Activated naive CD4-positive, alpha-beta T cell treated with anti-CD3 and anti-CD28 coated beads, Interleukin-2, amount 10 ng/mL, durations not matched to agents 7 days and 5 days (primary cell): ENCODE results near the gene RBM19.

ENCODE experiments used
- CTCF ChIA-PET: fragments of 350-600 bp; sonication (Branson Sonifier 250); formaldehyde crosslinking; loops from one replicate; lab custom pipeline; 2021; ENCODE audit warnings: antibody characterized with exemption; lab: Charles Lee
- DNase-seq: peaks from one replicate; pipeline ENCODE4 v3.0.0-alpha.2; 2020
- H3K27ac Mint-ChIP-seq: one replicate; pipeline ENCODE4 v1.8.0; 2021; ENCODE audit warnings: mild to moderate bottlenecking, moderate library complexity, mixed read lengths
- H3K27me3 Mint-ChIP-seq: one replicate; pipeline ENCODE4 v1.8.0; 2021; ENCODE audit warnings: mild to moderate bottlenecking, mixed read lengths
- H3K36me3 Mint-ChIP-seq: one replicate; pipeline ENCODE4 v1.8.0; 2021; ENCODE audit warnings: mixed read lengths
- H3K4me1 Mint-ChIP-seq: one replicate; pipeline ENCODE4 v1.8.0; 2021; ENCODE audit warnings: mixed read lengths
- H3K4me3 Mint-ChIP-seq: one replicate; pipeline ENCODE4 v1.8.0; 2021; ENCODE audit warnings: mild to moderate bottlenecking, moderate library complexity, mixed read lengths
- H3K9me3 Mint-ChIP-seq: one replicate; pipeline ENCODE4 v1.8.0; 2021; ENCODE audit warnings: mixed read lengths

The RBM19 gene

GRCh38 chr12:113918306-113918705, 47.8 kb downstream of the RBM19 start:
- CTCF ChIA-PET: no interaction called here

GRCh38 chr12:113917393-113917792, 48.7 kb downstream of the RBM19 start:
- Mint-ChIP-seq H3K4me1 (no peaks in the 10 kb centered on the region), H3K9me3 (no peaks in the 10 kb centered on the region), H3K36me3 (peaks cover 9% of the 10 kb centered on the region), H3K27ac (no peak overlapping the region), H3K27me3 (no peaks in the 10 kb centered on the region), H3K4me3 (no peak overlapping the region)
- CTCF ChIA-PET: no interaction called here
- DNase-seq: no peak

More at GRCh38 chr12:113918306-113918705, 47.8 kb downstream of the RBM19 start:
- H3K4me3 Mint-ChIP-seq: no peak overlapping the region
- DNase-seq: no peak
- no peak overlapping the region for H3K27ac Mint-ChIP-seq
- H3K9me3 Mint-ChIP-seq: no peaks in the 10 kb centered on the region
- no peaks in the 10 kb centered on the region for H3K4me1 Mint-ChIP-seq
- H3K36me3 Mint-ChIP-seq: peaks cover 12% of the 10 kb centered on the region
- H3K27me3 Mint-ChIP-seq: no peaks in the 10 kb centered on the region

GRCh38 chr12:113914806-113915205, 51.3 kb downstream of the RBM19 start:
- Mint-ChIP-seq H3K9me3 (no peaks in the 10 kb centered on the region), H3K36me3 (peaks cover 3% of the 10 kb centered on the region), H3K27ac (no peak overlapping the region), H3K4me1 (no peaks in the 10 kb centered on the region), H3K27me3 (no peaks in the 10 kb centered on the region), H3K4me3 (no peak overlapping the region)
- DNase-seq: no peak
- CTCF ChIA-PET: interaction anchor here (0.8 kb wide), 1 partner anchor 371 kb away, joined by 3 read pairs; no protein-coding TSS in a partner anchor

- H3K4me1 Mint-ChIP-seq: no peaks in the 10 kb centered on the region
- no peaks in the 10 kb centered on the region for H3K9me3 Mint-ChIP-seq
- H3K27ac Mint-ChIP-seq: no peak overlapping the region
- H3K4me3 Mint-ChIP-seq: no peak overlapping the region
- H3K36me3 Mint-ChIP-seq: peaks cover 3% of the 10 kb centered on the region
- DNase-seq: no peak
- CTCF ChIA-PET: no interaction called here
- H3K27me3 Mint-ChIP-seq: no peaks in the 10 kb centered on the region
Observed at GRCh38 chr12:113914176-113914575, 51.9 kb downstream of the RBM19 start.

- Mint-ChIP-seq H3K4me3 (no peak overlapping the region), H3K27me3 (no peaks in the 10 kb centered on the region), H3K27ac (no peak overlapping the region), H3K36me3 (peaks cover 6% of the 10 kb centered on the region), H3K9me3 (no peaks in the 10 kb centered on the region), H3K4me1 (no peaks in the 10 kb centered on the region)
- DNase-seq: peak; percentile 66
- CTCF ChIA-PET: interaction anchor here (0.6 to 1.2 kb wide), 2 partner anchors 11 to 451 kb away, joined by 3 to 5 read pairs; no protein-coding TSS in a partner anchor
Observed at GRCh38 chr12:113912760-113913329, 53.3 kb downstream of the RBM19 start.

- Mint-ChIP-seq H3K27ac (no peak overlapping the region), H3K4me1 (no peaks in the 10 kb centered on the region), H3K27me3 (no peaks in the 10 kb centered on the region), H3K9me3 (no peaks in the 10 kb centered on the region), H3K4me3 (no peak overlapping the region), H3K36me3 (peaks cover 6% of the 10 kb centered on the region)
- no peak for DNase-seq
- CTCF ChIA-PET: interaction anchor here (1.2 kb wide), 1 partner anchor 451 kb away, joined by 5 read pairs; no protein-coding TSS in a partner anchor
Observed at GRCh38 chr12:113911971-113912759, 54.0 kb downstream of the RBM19 start.

GRCh38 chr12:113910751-113911272, 55.3 kb downstream of the RBM19 start:
- H3K4me1 Mint-ChIP-seq: no peaks in the 10 kb centered on the region
- no peaks in the 10 kb centered on the region for H3K27me3 Mint-ChIP-seq
- peaks cover 6% of the 10 kb centered on the region for H3K36me3 Mint-ChIP-seq
- no peaks in the 10 kb centered on the region for H3K9me3 Mint-ChIP-seq
- no peak for DNase-seq
- H3K4me3 Mint-ChIP-seq: no peak overlapping the region
- CTCF ChIA-PET: no interaction called here
- no peak overlapping the region for H3K27ac Mint-ChIP-seq

- H3K36me3 Mint-ChIP-seq: peaks cover 10% of the 10 kb centered on the region
Observed at GRCh38 chr12:113909776-113910420, 56.2 kb downstream of the RBM19 start.

GRCh38 chr12:113908584-113909100, 57.5 kb downstream of the RBM19 start:
- CTCF ChIA-PET: no interaction called here
- Mint-ChIP-seq H3K36me3 (peaks cover 11% of the 10 kb centered on the region), H3K27me3 (no peaks in the 10 kb centered on the region)

More at GRCh38 chr12:113909776-113910420, 56.2 kb downstream of the RBM19 start:
- H3K4me1 Mint-ChIP-seq: no peaks in the 10 kb centered on the region
- CTCF ChIA-PET: no interaction called here
- H3K27me3 Mint-ChIP-seq: no peaks in the 10 kb centered on the region
- DNase-seq: no peak
- no peak overlapping the region for H3K4me3 Mint-ChIP-seq
- no peak overlapping the region for H3K27ac Mint-ChIP-seq
- H3K9me3 Mint-ChIP-seq: no peaks in the 10 kb centered on the region

GRCh38 chr12:113907446-113908180, 58.5 kb downstream of the RBM19 start:
- DNase-seq: no peak
- Mint-ChIP-seq H3K4me1 (no peaks in the 10 kb centered on the region), H3K4me3 (no peak overlapping the region), H3K27me3 (no peaks in the 10 kb centered on the region), H3K9me3 (no peaks in the 10 kb centered on the region), H3K36me3 (peaks cover 11% of the 10 kb centered on the region), H3K27ac (no peak overlapping the region)
- CTCF ChIA-PET: no interaction called here

More at GRCh38 chr12:113908584-113909100, 57.5 kb downstream of the RBM19 start:
- DNase-seq: no peak
- no peak overlapping the region for H3K4me3 Mint-ChIP-seq
- H3K27ac Mint-ChIP-seq: no peak overlapping the region
- H3K4me1 Mint-ChIP-seq: no peaks in the 10 kb centered on the region
- no peaks in the 10 kb centered on the region for H3K9me3 Mint-ChIP-seq

GRCh38 chr12:113906411-113907200, 59.5 kb downstream of the RBM19 start:
- Mint-ChIP-seq H3K4me1 (no peaks in the 10 kb centered on the region), H3K36me3 (peaks cover 11% of the 10 kb centered on the region), H3K27me3 (no peaks in the 10 kb centered on the region), H3K9me3 (no peaks in the 10 kb centered on the region), H3K4me3 (no peak overlapping the region), H3K27ac (no peak overlapping the region)
- CTCF ChIA-PET: no interaction called here
- no peak for DNase-seq

- Mint-ChIP-seq H3K4me1 (no peaks in the 10 kb centered on the region), H3K27ac (no peak overlapping the region), H3K4me3 (no peak overlapping the region), H3K9me3 (no peaks in the 10 kb centered on the region), H3K36me3 (peaks cover 11% of the 10 kb centered on the region), H3K27me3 (no peaks in the 10 kb centered on the region)
- CTCF ChIA-PET: no interaction called here
- no peak for DNase-seq
Observed at GRCh38 chr12:113905829-113906228, 60.3 kb downstream of the RBM19 start.

- H3K27ac Mint-ChIP-seq: no peak overlapping the region
- no peaks in the 10 kb centered on the region for H3K27me3 Mint-ChIP-seq
- no peak overlapping the region for H3K4me3 Mint-ChIP-seq
- peaks cover 8% of the 10 kb centered on the region for H3K36me3 Mint-ChIP-seq
- H3K4me1 Mint-ChIP-seq: no peaks in the 10 kb centered on the region
- DNase-seq: no peak
- no peaks in the 10 kb centered on the region for H3K9me3 Mint-ChIP-seq
- CTCF ChIA-PET: no interaction called here
Observed at GRCh38 chr12:113903381-113903863, 62.7 kb downstream of the RBM19 start.
